Measurements from ENCODE around the gene LKAAEAR1. TPM values are rescaled to one million over a fixed set of nuclear protein-coding genes. Genes with fewer than 3 reads are reported as not detected.

The LKAAEAR1 gene
- total RNA-seq, 2 donors from 2014 or later, result 10.2 TPM; not detected in 1

DNA sequence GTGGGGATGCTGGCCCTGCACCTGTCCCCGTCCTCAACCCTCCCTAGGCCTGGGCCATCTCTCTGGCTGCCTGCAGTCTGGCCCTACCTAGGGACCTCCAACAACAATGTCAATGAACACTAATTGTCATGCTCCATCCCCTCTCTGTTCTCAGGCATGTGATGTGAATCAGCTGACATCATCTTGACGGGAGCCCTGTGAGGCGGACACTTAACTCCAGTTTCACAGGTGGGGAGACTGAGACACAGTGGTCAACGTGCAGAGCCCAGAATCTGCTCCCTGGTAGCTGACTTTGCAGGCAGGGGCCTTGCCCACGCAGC is 22.0 kb downstream of the LKAAEAR1 start:
- DNase-seq (ENCODE audit: low spot score), result no peak
- 49% methylated on average over 5 of the region's 5 CpGs for whole genome bisulfite sequencing
- Histone ChIP-seq H3K27ac (peak overlapping the region; percentile 77 to 83), H3K36me3 (no peaks in the 10 kb centered on the region), H3K4me3 (peak overlapping the region; percentile 67 to 88), H3K9me3 (no peaks in the 10 kb centered on the region), H3K27me3 (replicated peaks; ENCODE audit: insufficient read depth) (no peaks in the 10 kb centered on the region), H3K4me1 (replicated peaks) (peaks cover 16% of the 10 kb centered on the region)
- no peak for TF ChIP-seq POLR2A (IDR thresholded peaks at IDR 0.05)
- TF ChIP-seq, protein P1, sequence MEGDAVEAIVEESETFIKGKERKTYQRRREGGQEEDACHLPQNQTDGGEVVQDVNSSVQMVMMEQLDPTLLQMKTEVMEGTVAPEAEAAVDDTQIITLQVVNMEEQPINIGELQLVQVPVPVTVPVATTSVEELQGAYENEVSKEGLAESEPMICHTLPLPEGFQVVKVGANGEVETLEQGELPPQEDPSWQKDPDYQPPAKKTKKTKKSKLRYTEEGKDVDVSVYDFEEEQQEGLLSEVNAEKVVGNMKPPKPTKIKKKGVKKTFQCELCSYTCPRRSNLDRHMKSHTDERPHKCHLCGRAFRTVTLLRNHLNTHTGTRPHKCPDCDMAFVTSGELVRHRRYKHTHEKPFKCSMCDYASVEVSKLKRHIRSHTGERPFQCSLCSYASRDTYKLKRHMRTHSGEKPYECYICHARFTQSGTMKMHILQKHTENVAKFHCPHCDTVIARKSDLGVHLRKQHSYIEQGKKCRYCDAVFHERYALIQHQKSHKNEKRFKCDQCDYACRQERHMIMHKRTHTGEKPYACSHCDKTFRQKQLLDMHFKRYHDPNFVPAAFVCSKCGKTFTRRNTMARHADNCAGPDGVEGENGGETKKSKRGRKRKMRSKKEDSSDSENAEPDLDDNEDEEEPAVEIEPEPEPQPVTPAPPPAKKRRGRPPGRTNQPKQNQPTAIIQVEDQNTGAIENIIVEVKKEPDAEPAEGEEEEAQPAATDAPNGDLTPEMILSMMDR (IDR thresholded peaks at IDR 0.05), result peak in 1 of 4 experiments; percentile 2
- intact Hi-C loops (cut with DNase I), result loop anchor here (10.0 kb wide), 1 partner anchor 167 kb away; the partner anchor contains the start of gene DNAJC5

DNA sequence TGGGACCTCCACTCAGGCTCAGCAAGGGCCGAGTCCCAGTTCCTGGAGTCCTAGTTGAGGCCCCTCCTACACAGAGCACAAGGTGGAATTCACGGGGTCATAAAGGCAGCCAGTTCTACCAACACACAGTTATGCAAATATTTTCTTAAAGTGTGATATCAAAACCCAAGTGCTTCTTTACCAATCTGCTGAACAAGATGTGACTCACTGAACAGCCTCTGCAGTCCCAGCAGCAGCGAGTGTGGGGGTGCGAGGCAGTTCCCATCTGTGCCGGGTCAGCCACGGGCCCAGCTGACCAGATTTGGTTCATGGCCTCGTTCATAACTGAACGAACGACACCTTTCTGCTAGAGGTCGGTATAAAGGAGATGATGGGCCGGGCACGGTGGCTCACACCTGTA is 25.7 kb downstream of the LKAAEAR1 start:
- TF ChIP-seq, protein P1 (IDR thresholded peaks at IDR 0.05), result no peak
- TF ChIP-seq POLR2AphosphoS5 (IDR thresholded peaks at IDR 0.05) (no peak), POLR2A (IDR thresholded peaks at IDR 0.05) (no peak)
- no peak for DNase-seq (ENCODE audit: low spot score)
- no peak overlapping the region for H3K4me3 ChIP-seq
- peak overlapping the region; percentile 5 to 22 for H3K27ac ChIP-seq
- H3K4me1 ChIP-seq (replicated peaks), result peaks cover 7% of the 10 kb centered on the region
- peaks cover 6% of the 10 kb centered on the region for H3K27me3 ChIP-seq (replicated peaks; ENCODE audit: insufficient read depth)
- H3K9me3 ChIP-seq, result no peaks in the 10 kb centered on the region
- WGBS, result 79% methylated on average over 12 of the region's 12 CpGs
- intact Hi-C loops (cut with DNase I), result no loop called here
- no peaks in the 10 kb centered on the region for H3K36me3 ChIP-seq

DNA sequence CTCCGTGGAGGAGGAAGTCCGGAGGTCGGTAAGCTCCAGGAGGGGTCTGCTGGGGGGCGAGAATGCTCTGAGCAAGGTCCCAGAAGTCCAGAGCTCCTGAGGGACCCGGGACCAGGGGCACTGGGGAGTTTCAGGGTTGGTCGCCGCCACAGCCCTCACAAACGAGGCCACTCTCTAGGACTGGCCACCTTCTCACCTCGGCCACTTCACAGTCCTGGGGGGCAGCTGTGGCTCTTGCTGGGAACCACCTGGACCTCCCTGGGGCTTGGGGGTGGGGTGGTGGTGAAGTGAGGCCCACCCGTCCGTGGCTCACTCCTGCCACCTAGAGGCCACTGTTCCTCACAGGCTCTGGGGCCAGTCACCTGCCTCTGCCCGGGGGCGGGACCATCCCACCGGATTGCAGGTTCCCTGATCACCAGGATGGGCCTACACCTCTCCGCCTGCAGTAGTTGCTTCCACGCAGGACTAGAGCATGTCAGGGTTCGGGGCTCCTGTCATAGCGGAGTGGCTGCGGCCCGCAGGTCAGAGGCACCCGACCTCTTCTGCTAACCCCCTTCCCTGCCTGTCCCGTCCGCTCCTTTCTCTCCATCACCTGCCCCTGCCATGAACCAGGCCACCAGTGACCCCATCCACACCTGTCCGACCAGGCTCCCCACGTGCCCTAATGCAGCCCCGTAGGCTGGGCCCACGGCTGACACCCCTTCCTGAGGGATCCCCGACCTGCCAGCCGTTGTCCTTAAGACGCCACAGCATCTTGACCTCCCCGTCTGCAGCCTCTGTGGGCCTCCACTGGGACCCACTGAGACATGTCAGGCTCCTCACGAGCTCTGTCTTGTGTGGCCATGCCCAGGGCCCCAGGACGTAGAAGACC is 26.3 kb downstream of the LKAAEAR1 start:
- Histone ChIP-seq H3K27ac (peak overlapping the region; percentile 5 to 22), H3K9me3 (no peaks in the 10 kb centered on the region), H3K27me3 (replicated peaks; ENCODE audit: insufficient read depth) (peaks cover 9% of the 10 kb centered on the region), H3K36me3 (no peaks in the 10 kb centered on the region), H3K4me1 (replicated peaks) (peaks cover 6% of the 10 kb centered on the region), H3K4me3 (no peak overlapping the region)
- TF ChIP-seq, protein P1 (IDR thresholded peaks at IDR 0.05), result peak; percentile 62 to 81 (median 72)
- TF ChIP-seq POLR2AphosphoS5 (IDR thresholded peaks at IDR 0.05), result no peak
- 34% methylated on average over 32 of the region's 33 CpGs for WGBS
- intact Hi-C loops (cut with DNase I), result no loop called here
- peak; percentile 53 for DNase-seq (ENCODE audit: low spot score)

DNA sequence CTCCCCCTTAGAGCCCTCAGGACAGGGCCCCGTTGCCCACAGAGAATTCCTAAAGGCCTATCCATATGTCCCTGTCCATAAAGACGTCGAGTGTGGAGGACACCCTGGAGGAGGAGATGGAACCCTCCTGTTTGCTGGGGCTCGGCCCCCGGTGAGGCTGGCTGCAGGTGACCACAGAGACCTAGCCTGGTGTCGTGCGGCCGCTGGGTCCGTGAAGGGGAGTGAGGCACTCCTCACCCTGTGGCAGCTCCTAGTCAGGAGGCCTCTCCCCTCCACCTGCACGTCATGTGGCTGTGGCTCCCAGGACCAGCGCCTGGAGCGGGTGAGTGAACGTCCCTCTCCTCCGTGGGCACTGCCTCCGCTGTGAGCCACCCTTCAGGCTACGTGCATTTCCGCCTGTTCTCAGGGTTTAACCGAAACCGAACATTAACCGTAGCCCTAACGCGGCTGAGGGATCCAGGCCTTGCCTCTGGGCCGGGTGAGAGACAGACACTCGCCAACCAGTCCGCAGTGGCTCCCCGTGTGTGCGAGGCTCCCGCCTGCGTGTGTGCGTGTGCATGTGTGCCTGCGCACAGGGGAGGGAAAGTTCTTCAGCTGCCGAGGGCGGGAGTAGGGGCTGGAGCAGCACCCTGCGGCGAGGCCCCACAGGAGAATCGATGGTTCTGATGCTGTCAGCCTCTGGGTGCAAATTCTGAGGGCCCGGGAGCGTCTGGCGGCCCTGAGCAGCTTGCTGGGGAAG is 27.1 kb downstream of the LKAAEAR1 start:
- TF ChIP-seq, protein P1 (IDR thresholded peaks at IDR 0.05), result no peak
- no peak for TF ChIP-seq POLR2A (IDR thresholded peaks at IDR 0.05)
- TF ChIP-seq POLR2AphosphoS5 (IDR thresholded peaks at IDR 0.05), result no peak
- 66% methylated on average over 27 of the region's 39 CpGs for WGBS
- H3K27ac ChIP-seq, result no peak overlapping the region
- no peaks in the 10 kb centered on the region for H3K36me3 ChIP-seq
- H3K4me1 ChIP-seq (replicated peaks), result peaks cover 6% of the 10 kb centered on the region
- no peak overlapping the region for H3K4me3 ChIP-seq
- peaks cover 9% of the 10 kb centered on the region for H3K27me3 ChIP-seq (replicated peaks; ENCODE audit: insufficient read depth)
- intact Hi-C loops (cut with DNase I), result no loop called here
- DNase-seq (ENCODE audit: low spot score), result no peak
- no peaks in the 10 kb centered on the region for H3K9me3 ChIP-seq
